ENCODE measurements around the gene ARHGAP35.
"Not testable (repeated sequence)": the region's sequence is repeated elsewhere in the genome, so short reads cannot be mapped to it uniquely, and the experiment has no call there.

ARHGAP35 gene

DNA sequence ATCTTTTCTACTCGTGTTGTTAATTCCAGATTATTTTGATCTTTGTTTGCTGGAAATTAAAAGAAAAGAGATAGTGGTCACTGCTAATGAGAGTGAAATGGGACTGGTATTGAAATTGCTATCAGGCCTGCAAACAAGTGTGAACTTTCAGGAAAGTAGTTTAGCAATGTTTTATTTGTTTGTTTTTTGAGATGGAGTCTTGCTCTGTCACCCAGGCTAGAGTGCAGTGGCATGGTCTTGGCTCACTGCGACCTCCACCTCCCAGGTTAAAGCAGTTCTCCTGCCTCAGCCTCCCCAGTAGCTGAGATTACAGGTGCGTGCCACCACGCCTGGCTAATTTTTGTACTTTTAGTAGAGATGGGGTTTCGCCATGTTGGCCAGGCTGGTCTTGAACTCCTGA is 10.4 kb downstream of the ARHGAP35 start:
- not testable (repeated sequence) for H3K9me3 Mint-ChIP-seq; DNase-seq (ENCODE audit: low spot score in 2 of 2); H3K4me3 Mint-ChIP-seq; ATAC-seq (ENCODE audit: low read depth); H3K27ac Mint-ChIP-seq; H3K36me3 Mint-ChIP-seq; H3K27me3 Mint-ChIP-seq
- H3K4me1 Mint-ChIP-seq = peaks cover 20% of the 10 kb centered on the region

GRCh38 chr19:46872967-46873366 is 12.2 kb downstream of the ARHGAP35 start:
- H3K27me3 Mint-ChIP-seq = no peaks in the 10 kb centered on the region
- no peaks in the 10 kb centered on the region for H3K36me3 Mint-ChIP-seq
- no peak overlapping the region for H3K4me3 Mint-ChIP-seq
- DNase-seq (ENCODE audit: low spot score in 2 of 2) = no peak
- no peak overlapping the region for H3K27ac Mint-ChIP-seq
- no peak for ATAC-seq (ENCODE audit: low read depth)
- H3K9me3 Mint-ChIP-seq = no peaks in the 10 kb centered on the region
- H3K4me1 Mint-ChIP-seq = peaks cover 10% of the 10 kb centered on the region

DNA sequence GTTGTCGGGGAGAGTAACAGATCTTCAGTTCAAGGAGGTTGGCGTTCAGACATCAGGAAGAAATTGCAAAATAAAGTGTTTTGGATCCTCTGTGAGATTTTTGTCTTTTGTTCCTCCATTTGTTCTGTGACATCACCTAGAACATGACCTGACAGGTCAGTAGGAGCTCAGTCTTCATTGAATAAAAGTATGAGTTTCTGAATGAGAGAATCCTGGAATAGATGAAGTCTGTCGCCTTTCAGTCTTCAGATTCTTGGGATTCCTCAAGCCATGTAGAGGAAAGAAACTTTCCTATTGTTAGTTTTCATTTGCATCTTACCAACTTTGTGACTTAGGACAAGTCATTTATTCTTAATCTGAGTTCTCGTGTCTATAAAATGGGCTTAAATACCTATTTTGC is 14.4 kb downstream of the ARHGAP35 start:
- peaks cover 4% of the 10 kb centered on the region for H3K4me1 Mint-ChIP-seq
- no peak overlapping the region for H3K4me3 Mint-ChIP-seq
- no peak for DNase-seq (ENCODE audit: low spot score in 2 of 2)
- H3K27ac Mint-ChIP-seq = no peak overlapping the region
- no peak for ATAC-seq (ENCODE audit: low read depth)
- H3K9me3 Mint-ChIP-seq = no peaks in the 10 kb centered on the region
- no peaks in the 10 kb centered on the region for H3K27me3 Mint-ChIP-seq
- H3K36me3 Mint-ChIP-seq = no peaks in the 10 kb centered on the region

GRCh38 chr19:46875657-46876056 is 14.9 kb downstream of the ARHGAP35 start:
- Mint-ChIP-seq H3K27me3 (no peaks in the 10 kb centered on the region), H3K27ac (no peak overlapping the region), H3K4me1 (peaks cover 4% of the 10 kb centered on the region), H3K36me3 (no peaks in the 10 kb centered on the region), H3K9me3 (no peaks in the 10 kb centered on the region), H3K4me3 (no peak overlapping the region)
- ATAC-seq (ENCODE audit: low read depth) (no peak), DNase-seq (ENCODE audit: low spot score in 2 of 2) (no peak)

GRCh38 chr19:46878613-46879375 is 18.0 kb downstream of the ARHGAP35 start:
- no peak for ATAC-seq (ENCODE audit: low read depth)
- Mint-ChIP-seq H3K4me3 (no peak overlapping the region), H3K27me3 (no peaks in the 10 kb centered on the region)

GRCh38 chr19:46880431-46880830 is 19.6 kb downstream of the ARHGAP35 start:
- ATAC-seq (ENCODE audit: low read depth) = no peak
- no peaks in the 10 kb centered on the region for H3K27me3 Mint-ChIP-seq
- no peaks in the 10 kb centered on the region for H3K36me3 Mint-ChIP-seq
- no peak for DNase-seq (ENCODE audit: low spot score in 2 of 2)
- no peaks in the 10 kb centered on the region for H3K9me3 Mint-ChIP-seq
- no peak overlapping the region for H3K27ac Mint-ChIP-seq
- H3K4me1 Mint-ChIP-seq = peaks cover 5% of the 10 kb centered on the region
- no peak overlapping the region for H3K4me3 Mint-ChIP-seq

More at GRCh38 chr19:46878613-46879375, 18.0 kb downstream of the ARHGAP35 start:
- Mint-ChIP-seq H3K27ac (no peak overlapping the region), H3K9me3 (no peaks in the 10 kb centered on the region), H3K36me3 (no peaks in the 10 kb centered on the region), H3K4me1 (peaks cover 2% of the 10 kb centered on the region)
- DNase-seq (ENCODE audit: low spot score in 2 of 2) = no peak

DNA sequence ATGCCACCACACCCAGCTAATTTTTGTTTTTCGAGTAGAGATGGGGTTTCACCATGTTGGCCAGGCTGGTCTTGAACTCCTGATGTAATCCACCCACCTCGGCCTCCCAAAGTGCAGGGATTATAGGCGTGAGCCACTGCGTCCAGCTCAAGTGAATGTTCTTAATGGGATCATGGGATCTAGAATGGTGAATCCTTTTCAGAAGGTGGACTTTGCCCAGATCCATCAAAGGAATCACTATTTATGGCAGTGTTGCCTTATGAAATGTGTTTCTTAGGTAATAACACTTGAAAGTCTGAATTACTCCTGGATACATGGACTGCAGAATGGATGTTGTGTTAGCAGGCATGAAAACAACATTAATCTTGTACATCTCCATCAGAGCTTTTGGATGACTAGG is 20.3 kb downstream of the ARHGAP35 start:
- Mint-ChIP-seq H3K9me3 (no peaks in the 10 kb centered on the region), H3K27me3 (no peaks in the 10 kb centered on the region), H3K4me3 (no peak overlapping the region), H3K36me3 (no peaks in the 10 kb centered on the region), H3K4me1 (peaks cover 8% of the 10 kb centered on the region), H3K27ac (no peak overlapping the region)
- ATAC-seq (ENCODE audit: low read depth) (no peak), DNase-seq (ENCODE audit: low spot score in 2 of 2) (no peak)

DNA sequence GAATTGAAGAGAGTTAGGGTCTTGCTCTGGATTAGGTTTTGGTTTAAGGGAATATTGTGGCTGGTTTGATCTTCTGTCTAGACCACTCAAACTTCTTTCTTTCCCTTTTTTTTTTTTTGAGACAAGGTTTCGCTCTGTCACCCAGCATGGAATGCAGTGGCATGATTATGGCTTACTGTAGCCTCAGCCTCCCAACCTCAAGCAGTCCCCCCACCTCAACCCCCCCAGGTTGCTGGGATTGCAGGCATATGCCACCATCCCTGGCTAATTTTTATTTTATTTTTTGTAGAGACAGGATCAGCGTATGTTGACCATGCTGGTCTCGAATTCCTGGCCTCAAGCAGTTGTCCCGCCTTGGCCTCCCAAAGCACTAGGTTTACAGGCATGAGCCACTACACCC is 21.2 kb downstream of the ARHGAP35 start:
- H3K27me3 Mint-ChIP-seq = no peaks in the 10 kb centered on the region
- H3K27ac Mint-ChIP-seq = no peak overlapping the region
- no peak for DNase-seq (ENCODE audit: low spot score in 2 of 2)
- H3K9me3 Mint-ChIP-seq = no peaks in the 10 kb centered on the region
- H3K36me3 Mint-ChIP-seq = peaks cover 1% of the 10 kb centered on the region
- peaks cover 17% of the 10 kb centered on the region for H3K4me1 Mint-ChIP-seq
- H3K4me3 Mint-ChIP-seq = no peak overlapping the region
- ATAC-seq (ENCODE audit: low read depth) = no peak

DNA sequence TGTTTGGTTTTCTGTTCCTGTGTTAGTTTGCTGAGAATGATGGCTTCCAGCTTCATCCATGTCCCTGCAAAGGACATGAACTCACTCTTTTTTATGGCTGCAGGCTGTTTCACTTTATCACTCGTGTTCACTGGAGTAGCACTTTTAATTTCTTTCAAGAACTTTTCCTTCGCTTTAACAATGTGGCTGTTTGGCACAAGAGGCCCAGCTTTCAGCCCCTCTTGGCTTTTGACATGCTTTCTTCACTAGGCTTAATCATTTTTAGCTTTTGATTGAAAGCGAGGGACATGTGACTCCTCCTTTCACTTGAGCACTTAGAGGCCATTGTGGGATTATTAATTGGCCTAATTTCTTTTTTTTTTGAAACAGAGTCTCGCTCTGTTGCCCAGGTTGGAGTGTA is 22.0 kb downstream of the ARHGAP35 start:
- not testable (repeated sequence) for H3K27ac Mint-ChIP-seq; H3K36me3 Mint-ChIP-seq; H3K27me3 Mint-ChIP-seq; H3K4me3 Mint-ChIP-seq; ATAC-seq (ENCODE audit: low read depth); DNase-seq (ENCODE audit: low spot score in 2 of 2); H3K9me3 Mint-ChIP-seq
- peaks cover 19% of the 10 kb centered on the region for H3K4me1 Mint-ChIP-seq

DNA sequence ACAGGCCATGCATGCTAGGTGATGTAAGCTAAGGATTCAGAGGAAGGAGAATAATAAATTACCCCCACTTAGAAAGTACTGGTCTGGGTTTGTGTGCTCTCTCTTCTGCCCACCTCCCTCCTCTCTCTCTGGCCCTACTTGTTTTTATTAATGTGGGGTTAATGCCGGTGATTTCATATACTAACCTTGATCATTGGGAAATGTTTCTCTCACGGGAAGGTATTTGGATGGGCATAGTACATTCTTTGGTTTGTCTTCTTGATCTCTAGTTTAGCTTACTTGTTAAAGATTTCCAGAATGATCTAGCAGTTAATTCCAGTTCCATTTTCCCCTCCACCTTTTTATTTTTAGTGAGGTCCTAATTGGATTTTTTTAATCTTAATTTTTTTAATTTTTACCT is 24.6 kb downstream of the ARHGAP35 start:
- DNase-seq (ENCODE audit: low spot score in 2 of 2) (no peak), ATAC-seq (ENCODE audit: low read depth) (no peak)
- H3K9me3 Mint-ChIP-seq = no peaks in the 10 kb centered on the region
- H3K36me3 Mint-ChIP-seq = peaks cover 2% of the 10 kb centered on the region
- H3K4me1 Mint-ChIP-seq = peaks cover 21% of the 10 kb centered on the region
- H3K4me3 Mint-ChIP-seq = no peak overlapping the region
- H3K27ac Mint-ChIP-seq = no peak overlapping the region
- H3K27me3 Mint-ChIP-seq = no peaks in the 10 kb centered on the region

DNA sequence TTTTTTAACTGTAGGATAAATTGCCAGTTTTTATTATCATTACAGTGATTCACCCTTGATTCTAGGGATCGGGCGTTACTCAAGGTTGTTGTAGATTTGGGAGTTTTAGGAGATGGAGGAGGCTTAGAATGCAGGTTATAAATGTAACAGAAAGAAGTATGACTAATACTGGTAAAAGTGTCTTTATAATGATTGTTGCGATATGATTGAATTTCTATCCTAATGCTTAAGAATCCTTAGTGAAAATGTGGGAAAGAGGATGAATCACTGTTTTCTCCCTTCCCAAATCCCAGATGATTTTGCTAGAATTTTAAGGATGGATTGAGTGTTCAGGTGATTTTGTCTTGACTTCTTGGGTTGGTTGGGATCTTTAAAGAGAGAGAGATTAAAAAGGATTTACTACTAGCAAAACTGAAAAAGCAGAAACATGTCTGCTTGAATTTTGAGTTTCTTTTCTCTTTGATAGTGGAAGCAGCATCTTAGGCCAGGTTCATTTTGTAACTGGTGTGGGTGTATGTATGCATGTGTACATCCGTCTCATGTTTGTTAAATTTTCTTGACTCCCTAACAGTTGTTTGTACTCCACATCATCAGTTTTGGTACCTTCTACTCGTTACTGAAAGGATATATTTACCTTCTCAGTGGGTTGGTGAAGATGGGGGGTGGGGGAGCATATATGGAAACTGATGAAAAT is 25.9 kb downstream of the ARHGAP35 start:
- Mint-ChIP-seq H3K27ac (peak overlapping the region; percentile 22), H3K36me3 (peaks cover 2% of the 10 kb centered on the region), H3K27me3 (no peaks in the 10 kb centered on the region), H3K9me3 (no peaks in the 10 kb centered on the region), H3K4me3 (no peak overlapping the region), H3K4me1 (peaks cover 27% of the 10 kb centered on the region)
- DNase-seq (ENCODE audit: low spot score in 2 of 2) (no peak), ATAC-seq (ENCODE audit: low read depth) (no peak)

- DNase-seq (ENCODE audit: low spot score in 2 of 2) = no peak
- no peaks in the 10 kb centered on the region for H3K9me3 Mint-ChIP-seq
- H3K4me3 Mint-ChIP-seq = no peak overlapping the region
- no peak overlapping the region for H3K27ac Mint-ChIP-seq
- no peaks in the 10 kb centered on the region for H3K27me3 Mint-ChIP-seq
- peaks cover 2% of the 10 kb centered on the region for H3K36me3 Mint-ChIP-seq
- peaks cover 27% of the 10 kb centered on the region for H3K4me1 Mint-ChIP-seq
- ATAC-seq (ENCODE audit: low read depth) = no peak
These were observed 26.5 kb downstream of the ARHGAP35 start for GRCh38 chr19:46887240-46887782.

DNA sequence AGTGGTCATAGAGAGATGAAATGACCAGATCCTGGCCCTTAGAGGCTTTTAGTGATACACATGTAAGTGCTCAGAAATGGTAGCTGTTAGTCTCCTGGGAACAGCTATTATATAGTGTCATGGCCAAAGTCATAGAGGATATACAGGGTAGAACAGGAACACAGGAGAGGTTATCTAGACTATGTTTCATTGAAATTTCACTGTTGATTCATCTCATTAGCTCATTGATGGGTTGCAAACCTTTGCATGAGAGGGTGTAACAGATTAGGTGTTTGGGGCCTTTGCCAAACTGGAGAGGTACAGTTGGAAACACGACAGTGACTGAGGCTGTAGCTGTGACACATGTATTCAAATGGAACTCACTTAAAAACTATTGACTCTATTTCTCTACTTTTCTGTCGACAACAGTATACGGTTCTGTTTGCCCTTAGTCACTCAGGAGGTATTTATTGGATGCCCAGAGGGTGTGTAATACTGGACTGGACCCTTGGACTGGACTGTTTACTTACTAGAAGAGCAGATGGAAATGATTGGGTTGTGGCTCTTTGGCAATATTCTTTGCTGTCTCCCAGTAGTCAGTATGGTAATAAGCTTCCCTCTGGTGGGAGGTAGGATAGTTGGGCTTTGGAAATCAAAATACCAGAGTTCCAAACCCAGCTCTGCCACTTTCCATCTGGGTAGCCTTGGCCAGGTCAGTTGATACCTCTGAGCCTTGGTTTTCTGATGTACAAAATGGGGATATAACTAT is 29.8 kb downstream of the ARHGAP35 start:
- no peaks in the 10 kb centered on the region for H3K27me3 Mint-ChIP-seq
- H3K9me3 Mint-ChIP-seq = no peaks in the 10 kb centered on the region
- H3K4me3 Mint-ChIP-seq = no peak overlapping the region
- H3K4me1 Mint-ChIP-seq = peaks cover 32% of the 10 kb centered on the region
- DNase-seq (ENCODE audit: low spot score in 2 of 2) = no peak
- no peak overlapping the region for H3K27ac Mint-ChIP-seq
- H3K36me3 Mint-ChIP-seq = peaks cover 2% of the 10 kb centered on the region
- no peak for ATAC-seq (ENCODE audit: low read depth)
